SK-N-SH (cell line): ENCODE results near the gene FAM169A. TPM values are rescaled to one million over a fixed set of nuclear protein-coding genes. Genes with fewer than 3 reads are reported as not detected.

ENCODE experiments used
- CTCF ChIA-PET: fragments of 300-600, 350-600 bp; formaldehyde crosslinking; extraction: SDS; loops from one replicate; lab custom pipeline; 2021; lab: Yijun Ruan, JAX
- POLR2A ChIA-PET: fragments of 350-600 bp; sonication (Branson Sonifier 250); formaldehyde crosslinking; extraction: SDS; loops from one replicate; lab custom pipeline; 2020; ENCODE audit warnings: antibody characterized with exemption, inconsistent platforms; lab: Yijun Ruan, JAX
- DNase-seq: peaks from one replicate; pipeline ENCODE4 v3.0.0; 2012
- H2AFZ ChIP-seq: fragments of 200-600 bp; sonication (generic); 2 replicates; pipeline ENCODE4 v1.8.1; 2016; ENCODE audit warnings: antibody characterized with exemption, mild to moderate bottlenecking, low read depth
- H3F3A ChIP-seq: fragments of 200-600 bp; sonication (generic); replicated peaks from 2 replicates; pipeline ENCODE3; 2016; ENCODE audit warnings: antibody characterized with exemption, mild to moderate bottlenecking; ENCODE audit not compliant: insufficient read depth
- H3K27ac ChIP-seq, 2 experiments: fragments of 200-500 bp in 1 of 2; fragments of 200-600 bp in 1 of 2; sonication (Bioruptor generic) in 1 of 2; sonication (generic), shearing (Covaris generic) in 1 of 2; 2 replicates each; pipeline versions ENCODE4 v1.5.1 to v1.6.1; 2014 to 2016; ENCODE audit warnings: low read depth in 2 of 2, inconsistent platforms in 1 of 2, low read length in 1 of 2, mild to moderate bottlenecking in 1 of 2, mixed read lengths in 1 of 2
- H3K27me3 ChIP-seq: fragments of 200-600 bp; sonication (generic), shearing (Covaris generic); 2 replicates; pipeline ENCODE4 v1.6.1; 2016; ENCODE audit warnings: mixed run types; ENCODE audit not compliant: insufficient read depth
- H3K36me3 ChIP-seq, 2 experiments: fragments of 200-500 bp in 1 of 2; fragments of 200-600 bp in 1 of 2; sonication (Bioruptor generic) in 1 of 2; sonication (generic) in 1 of 2; replicated peaks in 1 of 2; 2 replicates each; pipeline versions ENCODE3 to v1.5.1; 2014 to 2016; ENCODE audit warnings: low read length in 1 of 2, mild to moderate bottlenecking in 1 of 2; ENCODE audit not compliant: insufficient read depth in 2 of 2, control insufficient read depth in 1 of 2
- H3K4me1 ChIP-seq, 2 experiments: fragments of 200-500 bp in 1 of 2; fragments of 200-600 bp in 1 of 2; sonication (Bioruptor generic) in 1 of 2; sonication (generic), shearing (Covaris generic) in 1 of 2; 2 replicates each; pipeline versions ENCODE4 v1.5.1 to v1.6.1; 2014 to 2016; ENCODE audit warnings: low read depth in 1 of 2, low read length in 1 of 2, mixed run types in 1 of 2; ENCODE audit not compliant: insufficient read depth in 2 of 2, control insufficient read depth in 1 of 2
- H3K4me2 ChIP-seq: fragments of 200-600 bp; sonication (generic), shearing (Covaris generic); 2 replicates; pipeline ENCODE4 v1.6.1; 2017; ENCODE audit warnings: mixed run types
- H3K4me3 ChIP-seq, 2 experiments: fragments of 200-500 bp in 1 of 2; fragments of 200-600 bp in 1 of 2; sonication (Bioruptor generic) in 1 of 2; sonication (generic), shearing (Covaris generic) in 1 of 2; 2 replicates each; pipeline versions ENCODE4 v1.5.1 to v1.8.1; 2014 to 2016; ENCODE audit warnings: low read depth in 2 of 2, inconsistent platforms in 1 of 2, low read length in 1 of 2, mild to moderate bottlenecking in 1 of 2, mixed read lengths in 1 of 2, moderate library complexity in 1 of 2
- H3K79me2 ChIP-seq: fragments of 200-600 bp; sonication (generic); 2 replicates; pipeline ENCODE4 v1.8.1; 2017; ENCODE audit warnings: mild to moderate bottlenecking; ENCODE audit not compliant: insufficient read depth
- H3K9ac ChIP-seq: fragments of 200-600 bp; sonication (generic); 2 replicates; pipeline ENCODE4 v1.6.1; 2017; ENCODE audit warnings: mixed run types
- H3K9me2 ChIP-seq: fragments of 200-600 bp; sonication (generic); 2 replicates; pipeline ENCODE4 v1.6.1; 2017; ENCODE audit warnings: mixed run types
- H3K9me3 ChIP-seq: fragments of 200-600 bp; sonication (generic); 2 replicates; pipeline ENCODE4 v1.6.1; 2017; ENCODE audit warnings: mixed run types, mild to moderate bottlenecking, moderate library complexity
- H4K20me1 ChIP-seq: fragments of 200-600 bp; sonication (generic); 2 replicates; pipeline ENCODE4 v1.6.1; 2017; ENCODE audit warnings: mild to moderate bottlenecking, mixed run types; ENCODE audit not compliant: insufficient read depth
- CHD2 ChIP-seq: fragments of 150-350 bp; IDR thresholded peaks from 2 replicates; pipeline ENCODE4 v1.6.1; 2018; ENCODE audit warnings: low read length; ENCODE audit not compliant: partially characterized antibody
- ELF1 ChIP-seq: IDR thresholded peaks from 2 replicates; pipeline ENCODE4 v1.4.0; 2012
- FOXM1 ChIP-seq: IDR thresholded peaks from 2 replicates; pipeline ENCODE4 v1.4.0; 2012; ENCODE audit warnings: low read depth, mild to moderate bottlenecking
- GATA2 ChIP-seq: sonication (generic); formaldehyde crosslinking; IDR thresholded peaks from 2 replicates; pipeline ENCODE4 v1.5.0; 2020; ENCODE audit warnings: mild to moderate bottlenecking, missing genetic modification reagents
- MAX ChIP-seq: IDR thresholded peaks from 2 replicates; pipeline ENCODE4 v1.4.0; 2012; ENCODE audit warnings: low read depth
- NRF1 ChIP-seq: IDR thresholded peaks from 2 replicates; pipeline ENCODE4 v1.6.1; 2012; ENCODE audit warnings: low read depth, mild to moderate bottlenecking, low read length
- POLR2AphosphoS5 ChIP-seq: IDR thresholded peaks from 2 replicates; pipeline ENCODE4 v1.6.1; 2012; ENCODE audit warnings: low read depth, low read length
- RAD21 ChIP-seq: IDR thresholded peaks from 2 replicates; pipeline ENCODE4 v1.6.1; 2012; ENCODE audit warnings: mild to moderate bottlenecking, low read length
- RCOR1 ChIP-seq: fragments of 150-350 bp; IDR thresholded peaks from 2 replicates; pipeline ENCODE4 v1.6.1; 2017; ENCODE audit warnings: antibody characterized with exemption, low read length
- RFX5 ChIP-seq: IDR thresholded peaks from 2 replicates; pipeline ENCODE4 v1.6.1; 2012; ENCODE audit warnings: mild to moderate bottlenecking, improper control_type of control experiment, low read length
- TEAD4 ChIP-seq: IDR thresholded peaks from 2 replicates; pipeline ENCODE4 v1.4.0; 2012; ENCODE audit warnings: mild to moderate bottlenecking, borderline replicate concordance; ENCODE audit not compliant: insufficient read depth
- USF2 ChIP-seq: fragments of 150-350 bp; IDR thresholded peaks from 2 replicates; pipeline ENCODE4 v1.6.1; 2017; ENCODE audit warnings: antibody characterized with exemption, low read length, low read depth, borderline replicate concordance
- WGBS: methylation state at CpG from one replicate; pipeline ENCODE4 v1.1.6; 2017; ENCODE audit warnings: low lambda C conversion rate; 5-methylcytosine and 5-hydroxymethylcytosine counted together
- polyA plus RNA-seq, 3 experiments: library from polyadenylated mRNA; depleted of rRNA; stranded (reverse); fragments of >200 nt; gene quantifications; 2 replicates each; pipeline ENCODE4 v1.2.3, GENCODE V29; 2012

Gene FAM169A
- polyA plus RNA-seq, 1 of the 3 experiments (the other 2 are of a cell fraction): 2.6 TPM

- Histone ChIP-seq H3K9ac (no peak overlapping the region), H3K27ac (no peak overlapping the region), H3K36me3 (no peaks in the 10 kb centered on the region), H3K4me3 (no peak overlapping the region), H3K4me2 (no peak overlapping the region), H3K79me2 (no peaks in the 10 kb centered on the region), H2AFZ (no peak overlapping the region), H3K27me3 (no peaks in the 10 kb centered on the region), H3K9me2 (no peaks in the 10 kb centered on the region), H4K20me1 (no peaks in the 10 kb centered on the region), H3F3A (no peaks in the 10 kb centered on the region), H3K4me1 (no peaks in the 10 kb centered on the region; a peak in 1 of 4 replicates), H3K9me3 (0 out of 2 replicates have a peak, but pooled peaks cover under 1% of the 10 kb centered on the region)
- 90% methylated on average over 4 of the region's 4 CpGs for WGBS
- ChIA-PET POLR2A (no interaction called here), CTCF (no interaction called here)
- TF ChIP-seq USF2: no peak
- DNase-seq: no peak
These were observed 15.3 kb downstream of the FAM169A start for GRCh38 chr5:74850789-74851425.

GRCh38 chr5:74850030-74850429 lies 16.2 kb downstream of the FAM169A start:
- POLR2A ChIA-PET: no interaction called here
- H3F3A ChIP-seq: no peaks in the 10 kb centered on the region
- no peak overlapping the region for H3K4me3 ChIP-seq
- no peak overlapping the region for H3K9ac ChIP-seq
- TF ChIP-seq MAX (no peak), RFX5 (no peak), GATA2 (CRISPR knock-in tag) (no peak), CHD2 (no peak), USF2 (no peak), RAD21 (no peak), NRF1 (no peak), POLR2AphosphoS5 (no peak), RCOR1 (no peak), ELF1 (no peak), FOXM1 (no peak), TEAD4 (no peak)
- H3K4me1 ChIP-seq: no peaks in the 10 kb centered on the region; a peak in 1 of 4 replicates
- H2AFZ ChIP-seq: no peak overlapping the region
- no peaks in the 10 kb centered on the region for H3K36me3 ChIP-seq
- no peaks in the 10 kb centered on the region for H4K20me1 ChIP-seq
- no peaks in the 10 kb centered on the region for H3K9me3 ChIP-seq
- H3K4me2 ChIP-seq: no peak overlapping the region
- no peak for DNase-seq
- H3K79me2 ChIP-seq: no peaks in the 10 kb centered on the region
- H3K9me2 ChIP-seq: no peaks in the 10 kb centered on the region
- WGBS: 91% methylated on average over 8 of the region's 8 CpGs
- H3K27me3 ChIP-seq: no peaks in the 10 kb centered on the region
- H3K27ac ChIP-seq: no peak overlapping the region
- CTCF ChIA-PET: no interaction called here
